ENCODE data around the gene TJP3.
"Not testable (repeated sequence)": the region's sequence is repeated elsewhere in the genome, so short reads cannot be mapped to it uniquely, and the experiment has no call there.

TJP3 gene, protein sequence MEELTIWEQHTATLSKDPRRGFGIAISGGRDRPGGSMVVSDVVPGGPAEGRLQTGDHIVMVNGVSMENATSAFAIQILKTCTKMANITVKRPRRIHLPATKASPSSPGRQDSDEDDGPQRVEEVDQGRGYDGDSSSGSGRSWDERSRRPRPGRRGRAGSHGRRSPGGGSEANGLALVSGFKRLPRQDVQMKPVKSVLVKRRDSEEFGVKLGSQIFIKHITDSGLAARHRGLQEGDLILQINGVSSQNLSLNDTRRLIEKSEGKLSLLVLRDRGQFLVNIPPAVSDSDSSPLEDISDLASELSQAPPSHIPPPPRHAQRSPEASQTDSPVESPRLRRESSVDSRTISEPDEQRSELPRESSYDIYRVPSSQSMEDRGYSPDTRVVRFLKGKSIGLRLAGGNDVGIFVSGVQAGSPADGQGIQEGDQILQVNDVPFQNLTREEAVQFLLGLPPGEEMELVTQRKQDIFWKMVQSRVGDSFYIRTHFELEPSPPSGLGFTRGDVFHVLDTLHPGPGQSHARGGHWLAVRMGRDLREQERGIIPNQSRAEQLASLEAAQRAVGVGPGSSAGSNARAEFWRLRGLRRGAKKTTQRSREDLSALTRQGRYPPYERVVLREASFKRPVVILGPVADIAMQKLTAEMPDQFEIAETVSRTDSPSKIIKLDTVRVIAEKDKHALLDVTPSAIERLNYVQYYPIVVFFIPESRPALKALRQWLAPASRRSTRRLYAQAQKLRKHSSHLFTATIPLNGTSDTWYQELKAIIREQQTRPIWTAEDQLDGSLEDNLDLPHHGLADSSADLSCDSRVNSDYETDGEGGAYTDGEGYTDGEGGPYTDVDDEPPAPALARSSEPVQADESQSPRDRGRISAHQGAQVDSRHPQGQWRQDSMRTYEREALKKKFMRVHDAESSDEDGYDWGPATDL

DNA sequence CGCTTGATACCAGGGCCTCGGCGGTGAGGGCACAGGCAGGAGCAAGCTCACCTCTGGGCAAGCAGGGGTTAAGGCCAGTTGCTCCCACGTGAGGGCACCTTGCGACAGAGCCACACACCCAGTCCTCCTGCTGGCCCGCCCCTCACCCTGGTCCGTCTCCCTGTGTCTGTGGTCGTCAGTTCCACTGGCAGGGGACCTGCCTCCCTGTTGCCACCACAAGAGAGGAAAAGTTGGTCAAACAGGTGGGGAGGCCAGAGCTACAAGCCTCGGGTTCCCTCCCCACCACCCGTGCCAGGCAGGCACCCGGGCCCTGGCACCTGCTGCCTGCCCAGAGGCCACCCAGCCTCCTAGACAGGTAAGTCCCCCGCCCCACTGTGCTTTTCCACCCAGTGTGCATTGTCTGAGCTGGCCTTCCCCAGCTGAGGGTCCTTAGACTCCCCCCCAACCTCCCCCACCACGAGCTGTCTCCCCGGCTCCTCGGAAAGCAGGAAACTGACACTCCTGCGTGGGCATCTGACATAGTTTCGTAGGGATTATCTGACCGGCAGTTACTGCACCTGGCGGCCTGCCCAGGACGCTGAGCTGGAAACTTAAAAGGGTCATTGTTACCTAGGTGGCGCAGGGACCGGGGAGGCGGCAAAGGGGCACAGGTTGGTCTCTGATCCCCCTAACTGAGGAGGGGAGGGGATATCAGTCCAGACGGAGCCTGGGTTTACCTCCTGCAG, at the start of gene TJP3:
Gene TJP3 (plus strand): TSS at position 178 of the 725 bp plus-strand sequence. CDS start 20,049 bp downstream, outside the sequence.
- no peak for DNase-seq

DNA sequence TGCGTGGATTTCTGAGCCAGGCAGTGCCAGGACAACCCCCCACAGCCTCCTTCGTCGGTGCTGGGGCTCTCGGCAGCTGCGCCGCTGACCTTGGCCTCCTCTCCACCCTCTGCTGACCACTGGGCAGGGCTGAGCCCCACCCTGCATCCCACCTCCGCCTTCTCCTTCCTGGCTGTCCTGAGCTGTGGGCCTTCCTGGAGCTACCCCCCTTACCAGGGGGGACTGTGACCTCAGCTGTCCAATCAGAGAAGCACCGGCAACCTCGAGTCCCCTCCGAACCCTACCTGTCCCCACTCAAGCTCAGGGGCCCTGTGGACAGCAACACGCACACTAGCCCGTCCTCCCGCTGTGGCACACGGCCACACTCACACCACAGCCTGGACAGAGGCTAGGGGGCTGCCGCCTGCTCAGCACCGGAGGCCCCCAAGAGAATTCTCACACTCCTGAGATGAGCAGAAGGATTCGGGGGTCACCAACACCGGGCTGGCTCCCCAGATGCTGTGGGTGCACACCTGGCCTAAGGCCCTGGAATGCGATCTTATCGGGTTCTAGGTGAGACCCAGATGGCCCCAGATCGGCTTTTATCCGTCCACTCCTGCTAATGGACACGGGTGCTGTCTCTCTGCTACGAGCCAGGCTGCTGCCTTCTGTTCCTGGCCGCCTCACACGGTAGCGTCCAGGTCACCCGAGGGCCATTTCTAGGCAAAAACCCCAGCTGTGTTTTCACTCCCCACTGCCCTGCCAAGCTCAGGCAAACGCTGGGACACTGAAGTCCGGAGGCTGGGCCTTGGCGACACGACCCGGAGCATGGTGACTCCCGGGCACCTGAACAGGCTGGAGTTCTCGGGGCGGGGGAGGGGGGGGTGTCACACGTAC, 49.1 kb upstream of the TJP3 start:
- DNase-seq, result no peak

DNA sequence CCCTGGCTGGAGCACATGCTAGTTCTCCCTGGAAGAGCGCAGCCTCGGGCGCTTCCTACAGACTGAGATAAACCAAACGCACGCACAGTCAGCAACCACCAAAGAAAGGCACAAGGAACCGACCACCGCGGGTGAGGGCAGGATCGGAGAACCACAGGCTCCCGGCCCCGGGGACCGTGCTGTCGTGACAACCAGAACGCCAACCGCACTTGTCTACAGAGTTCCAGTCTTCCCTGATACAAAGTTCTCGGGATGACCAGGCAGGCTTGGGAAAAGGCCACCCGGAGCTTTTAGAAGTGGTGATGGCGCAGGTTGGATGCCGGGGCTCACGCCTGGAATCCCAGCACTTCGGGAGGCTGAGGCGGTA, 48.5 kb upstream of the TJP3 start:
- no peak for DNase-seq

DNA sequence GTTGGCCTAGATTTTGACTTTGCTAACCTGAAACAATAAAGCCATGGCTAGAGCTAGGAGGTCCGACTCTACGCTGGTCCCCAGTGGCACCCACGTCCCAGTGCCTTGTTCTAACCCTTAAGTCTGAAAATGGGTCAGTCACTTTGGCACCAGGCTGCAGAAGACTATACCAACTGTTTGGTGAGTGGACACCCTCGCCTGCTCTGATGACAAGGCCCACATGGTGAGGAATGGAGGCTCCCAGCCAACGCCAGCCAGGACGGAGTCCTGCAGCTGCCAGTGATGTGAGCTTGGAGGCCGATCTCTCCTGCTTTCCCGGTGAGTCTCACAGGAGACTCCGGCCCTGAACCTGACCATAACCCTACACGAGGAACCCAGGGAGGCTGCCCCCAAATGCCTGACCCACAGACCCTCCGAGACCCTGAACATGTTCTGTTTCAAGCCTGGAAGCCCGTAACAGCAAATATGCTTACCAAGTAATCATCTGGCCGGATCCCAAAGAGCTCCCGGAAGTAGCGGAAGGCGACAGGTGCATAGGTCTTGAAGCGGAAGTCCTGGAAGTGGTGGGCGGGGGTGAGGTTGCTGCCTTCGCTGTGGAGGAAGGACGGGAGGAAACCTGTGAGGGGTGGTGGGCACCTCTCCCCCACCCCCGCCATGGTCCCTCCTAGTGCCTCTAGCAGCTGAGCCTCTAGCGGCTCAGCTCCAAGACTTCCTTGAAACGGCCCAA, 47.5 kb upstream of the TJP3 start:
- DNase-seq, result no peak

DNA sequence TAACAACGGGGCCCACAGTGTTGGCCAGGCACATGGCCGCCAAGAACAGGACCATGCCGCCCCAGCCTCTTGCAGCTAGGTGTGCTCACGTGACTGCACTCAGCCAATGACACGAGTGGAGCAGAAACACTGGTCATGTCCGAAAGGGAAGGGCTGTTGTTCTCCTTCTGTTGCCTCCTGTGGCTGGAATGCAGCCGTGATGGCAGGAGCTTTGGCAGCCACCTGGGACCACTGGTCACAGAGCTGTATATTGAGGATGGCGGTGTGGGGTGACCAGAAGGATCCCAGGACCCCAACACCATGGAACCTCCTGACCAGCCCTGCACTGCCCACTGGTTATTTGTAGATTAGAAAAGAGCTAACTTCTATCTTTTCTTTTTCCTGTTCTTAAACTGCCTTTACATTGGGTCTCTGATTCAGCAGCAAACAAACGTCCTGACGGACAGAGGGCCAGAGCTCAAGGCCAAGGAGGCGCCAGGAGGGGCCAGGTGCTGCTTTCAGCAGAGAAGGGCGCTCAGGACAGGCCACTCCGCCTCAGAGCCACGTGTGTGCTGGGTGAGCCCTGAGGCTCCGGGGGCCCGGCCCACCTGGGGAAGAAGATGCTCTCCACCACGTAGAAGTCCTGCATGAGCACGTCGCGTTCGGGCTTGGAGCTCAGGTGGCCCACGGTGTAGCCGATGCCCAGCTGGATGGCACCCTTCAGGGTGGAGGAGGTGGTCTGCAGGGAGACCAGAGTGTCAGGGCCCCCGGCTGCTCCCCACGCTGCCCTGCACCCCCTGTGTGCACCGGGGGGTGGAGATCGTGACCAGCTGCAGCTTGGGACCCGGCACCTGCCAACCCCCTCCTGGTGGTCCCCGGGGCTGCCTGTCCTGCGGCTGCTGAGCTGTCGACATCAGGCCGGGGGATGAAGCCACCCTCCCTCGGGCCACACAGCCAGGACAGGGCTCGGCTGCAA, 46.6 kb upstream of the TJP3 start:
- DNase-seq, result no peak

DNA sequence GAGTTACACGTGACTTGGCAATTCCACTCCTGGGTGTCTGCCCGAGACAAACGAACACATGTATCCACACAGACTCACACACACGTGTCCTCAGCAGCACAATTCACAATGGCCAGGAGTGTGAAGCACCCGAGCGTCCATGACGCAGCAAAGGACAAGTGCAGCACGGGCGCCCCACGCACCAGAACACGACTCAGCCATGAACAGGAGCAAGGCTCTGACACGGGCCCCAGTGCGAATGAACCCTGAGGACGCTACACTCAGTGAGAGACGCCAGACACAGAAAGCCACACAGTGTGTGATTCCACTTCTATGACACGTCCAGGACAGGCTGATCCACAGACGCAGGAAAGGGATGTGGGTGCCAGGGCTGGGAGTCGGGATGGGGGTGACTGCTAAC, 44.3 kb upstream of the TJP3 start:
- DNase-seq, result no peak

- no peak for DNase-seq
These were observed 43.1 kb upstream of the TJP3 start for GRCh38 chr19:3664879-3665642.

GRCh38 chr19:3665681-3666544, 42.3 kb upstream of the TJP3 start:
- no peak for DNase-seq

DNA sequence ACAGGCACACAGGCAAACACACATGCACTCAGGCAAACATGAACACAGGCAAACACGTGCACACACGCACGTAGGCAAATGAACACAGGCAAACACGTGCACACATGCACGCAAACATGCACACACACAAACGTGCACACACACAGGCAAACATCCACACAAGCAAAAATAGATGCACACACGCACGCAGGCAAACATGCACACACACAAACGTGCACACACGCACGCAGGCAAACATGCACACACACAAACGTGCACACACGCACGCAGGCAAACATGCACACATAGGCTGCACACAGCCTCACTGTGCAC, 41.7 kb upstream of the TJP3 start:
- DNase-seq, result not testable (repeated sequence)

DNA sequence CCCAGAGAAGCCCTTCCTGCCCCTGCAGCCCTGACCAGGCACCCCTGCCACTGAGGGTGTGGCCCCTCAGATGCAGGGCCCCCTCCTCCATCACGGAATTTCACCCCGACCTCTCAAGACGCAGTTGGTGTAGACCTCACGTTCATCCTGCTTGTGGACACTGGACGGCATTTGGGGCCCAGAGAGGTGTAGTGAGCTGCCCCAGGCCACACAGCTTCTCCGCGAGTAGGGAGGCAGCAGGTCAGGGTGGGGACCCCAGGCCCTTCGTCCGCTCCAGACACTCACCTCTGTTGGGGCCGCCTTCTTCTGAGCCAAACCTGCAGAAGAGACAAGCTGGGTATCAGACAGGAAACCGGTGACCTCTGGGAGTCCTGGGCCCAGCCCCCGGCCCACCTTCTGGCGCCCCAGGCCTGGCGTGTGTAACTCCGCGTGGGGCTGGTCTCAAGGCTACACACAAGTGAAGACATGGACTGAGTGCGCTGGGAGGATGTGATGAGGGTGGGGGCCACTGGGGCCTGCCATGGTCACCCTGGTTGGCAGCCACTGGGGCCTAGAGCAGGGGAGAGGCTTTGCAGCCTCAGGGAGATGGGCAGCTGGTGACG, 41.0 kb upstream of the TJP3 start:
- no peak for DNase-seq

- no peak for DNase-seq
These were observed 40.4 kb upstream of the TJP3 start for GRCh38 chr19:3667766-3668165.

GRCh38 chr19:3668331-3669081, 39.7 kb upstream of the TJP3 start:
- DNase-seq, result no peak

DNA sequence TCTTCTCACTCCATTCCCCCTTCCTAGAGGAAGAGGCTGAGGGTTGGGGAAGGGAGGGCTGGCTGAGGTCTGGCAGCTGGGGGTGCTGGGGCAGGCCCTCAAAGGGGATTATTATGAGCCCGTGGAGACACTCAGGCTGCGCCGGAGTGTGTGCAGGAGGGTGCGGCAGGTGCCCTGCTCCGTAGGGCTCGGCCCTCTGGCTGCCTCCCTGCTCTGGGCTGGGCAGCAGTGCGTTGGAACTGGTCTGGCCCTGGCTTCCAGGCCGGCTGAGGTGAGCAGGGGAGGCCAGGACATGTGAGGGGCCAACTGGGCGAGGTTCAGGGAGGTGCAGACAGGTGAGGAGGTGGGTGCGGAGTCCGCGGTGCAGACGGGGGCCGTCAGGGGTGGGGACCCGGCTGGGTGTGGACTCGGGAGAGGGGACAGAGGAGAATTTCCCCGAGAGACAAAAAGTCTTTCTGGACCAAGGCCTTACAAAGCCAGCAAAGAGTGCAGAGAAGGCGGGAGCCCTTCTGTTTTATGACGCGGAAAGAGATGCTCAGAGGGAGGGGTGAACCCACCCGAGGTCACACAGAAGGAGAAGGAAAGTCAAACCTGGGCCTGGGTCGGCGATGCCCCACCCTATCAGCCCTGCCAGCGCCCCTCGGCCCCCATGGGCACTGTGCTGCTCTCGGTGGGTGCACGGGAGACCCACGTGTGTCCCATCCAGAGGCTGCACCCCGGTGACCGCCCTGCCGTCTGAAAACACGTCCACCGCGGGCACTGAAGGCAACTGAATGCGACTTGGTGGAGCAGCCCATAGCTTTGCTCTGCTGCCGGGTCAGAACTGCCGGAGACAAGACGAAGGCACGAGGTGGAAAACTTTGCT, 38.9 kb upstream of the TJP3 start:
- no peak for DNase-seq

DNA sequence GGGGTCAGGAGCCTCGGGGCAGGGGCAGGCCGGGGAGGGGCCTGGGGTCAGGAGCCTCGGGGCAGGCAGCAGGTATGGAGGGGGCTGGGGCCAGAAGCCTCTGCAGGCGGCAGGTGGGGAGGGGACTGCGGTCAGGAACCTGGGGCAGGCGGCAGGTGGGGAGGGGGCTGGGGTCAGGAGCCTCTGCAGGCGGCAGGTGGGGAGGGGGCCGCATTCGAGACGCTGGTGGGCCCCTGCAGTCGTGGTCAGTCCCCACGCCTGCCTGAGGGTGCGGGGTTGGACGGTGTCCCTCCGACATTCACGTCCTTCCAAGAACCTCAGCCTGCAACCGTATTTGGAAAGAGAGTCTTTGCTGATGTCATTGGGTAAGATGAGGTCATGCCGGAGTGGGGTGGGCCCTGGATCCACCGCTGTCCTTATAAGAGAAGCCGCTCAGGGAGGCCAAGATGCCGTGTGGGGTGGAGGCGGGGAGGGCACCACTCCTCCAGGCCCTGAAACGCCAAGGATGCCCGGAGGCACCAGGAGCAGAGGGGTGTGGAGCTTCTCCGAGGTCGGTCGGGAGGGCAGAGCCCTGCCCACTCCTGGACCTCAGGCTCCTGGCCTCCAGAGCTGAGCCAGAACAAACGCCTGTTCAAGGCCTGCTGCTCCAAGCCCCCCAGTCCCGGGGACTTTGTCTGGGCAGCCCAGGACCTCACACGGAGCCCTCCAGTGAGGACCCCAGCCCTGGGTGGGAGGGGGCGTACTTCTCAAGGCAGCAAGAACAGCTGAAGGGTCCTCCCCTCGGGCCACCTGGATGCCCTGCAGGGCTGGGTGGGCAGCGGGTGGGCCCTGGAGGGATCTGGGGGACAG, 38.0 kb upstream of the TJP3 start:
- no peak for DNase-seq

Data from NCI-H2081 treated with DMSO at 0.1 percent for 48 hours (cell line).